HG03159 (cell line): ENCODE results near the gene DAZAP2.
"Not testable (repeated sequence)": the region's sequence is repeated elsewhere in the genome, so short reads cannot be mapped to it uniquely, and the experiment has no call there.

Experiments
- ATAC-seq: cut with Tn5 transposase; IDR thresholded peaks from one replicate; pipeline ENCODE4 v1.9.1; 2021; ENCODE audit warnings: mild to moderate bottlenecking, moderate library complexity; ENCODE audit not compliant: unreplicated experiment

The DAZAP2 gene

DNA sequence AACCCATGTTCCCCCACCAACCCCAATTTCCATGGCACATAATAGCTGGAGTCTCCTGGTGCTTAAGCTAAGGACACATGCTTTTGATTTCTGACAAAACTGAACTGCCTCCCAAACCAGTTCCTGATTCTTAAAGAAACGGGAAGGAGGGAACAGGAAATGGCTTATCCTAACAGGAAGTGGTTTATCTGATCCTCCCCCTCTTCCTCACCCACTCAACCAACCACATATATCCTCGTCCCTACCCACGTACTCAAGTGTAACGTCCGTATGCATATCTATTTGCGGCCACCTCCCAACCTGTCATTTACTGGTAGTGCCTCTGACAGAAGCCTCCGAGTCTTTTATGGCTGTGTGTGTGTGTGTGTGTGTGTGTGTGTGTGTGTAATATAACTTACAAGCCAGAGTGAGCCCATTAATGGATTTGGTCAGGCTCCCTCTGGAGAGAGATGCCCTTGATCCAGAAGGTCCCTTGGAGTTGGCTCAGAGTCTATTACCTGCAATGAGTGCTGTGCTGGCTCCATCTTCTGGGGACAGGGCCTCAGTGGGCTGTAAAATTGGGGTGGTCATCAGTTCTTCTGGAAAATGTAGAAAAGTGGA lies 7.7 kb downstream of the DAZAP2 start:
- ATAC-seq: no peak

DNA sequence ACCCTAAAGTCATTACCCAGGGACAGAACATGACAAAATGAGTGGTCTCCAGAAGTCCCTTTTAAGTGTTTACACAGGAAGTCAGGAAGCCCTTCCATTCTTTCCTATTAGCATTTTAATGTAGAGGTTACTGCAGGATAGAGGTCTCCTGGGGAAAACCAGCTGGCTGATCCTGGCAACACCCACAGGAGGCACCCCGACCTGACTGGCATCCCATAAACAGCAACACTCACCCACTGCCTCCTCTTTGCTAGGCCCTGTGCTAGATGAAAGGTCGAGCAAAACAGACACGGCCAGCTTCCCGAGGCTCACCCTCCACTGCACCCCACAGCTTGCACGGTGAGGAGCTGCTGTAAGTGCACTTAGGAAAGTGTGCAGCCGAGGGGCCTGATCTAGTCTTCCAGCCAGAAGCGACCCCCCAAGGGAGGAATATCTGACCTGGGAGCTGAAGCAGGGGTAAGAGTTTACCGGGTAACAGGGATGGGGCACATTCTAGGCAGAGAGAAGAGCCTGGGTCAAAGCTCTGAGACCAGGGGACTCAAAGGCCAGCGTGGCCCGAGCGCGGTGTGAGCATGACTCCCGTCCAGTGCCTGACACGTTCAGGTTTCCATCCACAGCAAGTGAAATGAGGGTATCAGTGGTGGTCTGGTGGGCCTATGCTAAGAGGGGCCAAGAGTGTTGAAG lies 9.0 kb downstream of the DAZAP2 start:
- no peak for ATAC-seq

DNA sequence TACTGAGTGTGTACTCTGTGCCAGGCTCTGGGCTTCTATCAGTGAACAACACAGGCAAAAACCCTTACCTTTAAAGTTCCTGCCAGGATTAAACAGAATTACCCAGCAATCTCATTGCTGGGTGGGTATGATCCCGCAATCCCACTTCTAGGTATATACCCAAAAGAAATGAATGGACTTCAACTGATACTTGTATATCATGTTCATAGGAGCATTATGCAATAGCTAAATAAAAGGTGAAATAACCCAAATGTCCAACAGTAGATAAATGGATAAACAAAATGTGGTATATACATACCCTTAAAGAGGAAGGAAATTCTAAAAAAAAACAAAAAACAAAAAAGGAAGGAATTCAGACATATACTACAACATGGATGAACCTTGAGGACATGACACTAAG lies 14.7 kb downstream of the DAZAP2 start:
- ATAC-seq: no peak

- ATAC-seq: no peak
These were observed 15.9 kb downstream of the DAZAP2 start for GRCh38 chr12:51254536-51254935.

DNA sequence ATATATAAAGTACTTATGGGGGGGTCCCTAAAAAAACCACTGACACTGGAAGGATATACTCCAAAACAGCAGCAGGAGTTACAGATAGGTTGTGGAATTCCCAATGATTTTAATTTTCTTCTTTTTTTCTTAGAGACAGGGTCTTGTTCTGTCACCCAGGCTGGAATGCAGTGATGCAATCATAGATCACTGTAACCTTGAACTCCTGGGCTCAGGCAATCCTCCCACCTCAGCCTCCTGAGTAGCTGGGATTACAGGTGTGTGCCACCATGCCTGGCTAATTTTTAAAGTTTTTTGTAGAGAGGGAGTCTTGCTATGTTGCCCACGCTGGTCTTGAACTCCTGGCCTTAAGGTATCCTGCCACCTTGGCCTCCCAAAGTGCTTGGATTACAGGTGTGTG lies 21.0 kb downstream of the DAZAP2 start:
- not testable (repeated sequence) for ATAC-seq

DNA sequence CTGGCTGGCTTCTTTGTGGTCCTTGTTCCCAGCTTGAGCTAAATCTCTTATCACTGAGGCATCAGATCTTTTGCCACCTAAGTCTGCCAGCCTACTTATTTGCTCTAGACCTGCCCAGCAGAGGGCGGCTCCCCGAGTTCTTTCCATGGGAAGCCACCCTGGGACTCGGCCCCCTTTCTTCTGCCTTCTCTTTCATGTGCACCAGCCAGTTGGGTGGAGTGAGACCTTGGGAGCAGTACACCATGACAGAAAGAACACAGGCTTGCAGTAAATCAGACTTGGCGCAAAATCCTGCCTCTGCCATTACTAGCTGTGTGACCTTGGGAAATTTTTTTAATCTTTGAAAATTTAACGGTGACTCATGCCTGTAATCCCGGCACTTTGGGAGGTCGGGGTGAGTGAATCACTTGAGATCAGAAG lies 24.1 kb downstream of the DAZAP2 start:
- no peak for ATAC-seq

DNA sequence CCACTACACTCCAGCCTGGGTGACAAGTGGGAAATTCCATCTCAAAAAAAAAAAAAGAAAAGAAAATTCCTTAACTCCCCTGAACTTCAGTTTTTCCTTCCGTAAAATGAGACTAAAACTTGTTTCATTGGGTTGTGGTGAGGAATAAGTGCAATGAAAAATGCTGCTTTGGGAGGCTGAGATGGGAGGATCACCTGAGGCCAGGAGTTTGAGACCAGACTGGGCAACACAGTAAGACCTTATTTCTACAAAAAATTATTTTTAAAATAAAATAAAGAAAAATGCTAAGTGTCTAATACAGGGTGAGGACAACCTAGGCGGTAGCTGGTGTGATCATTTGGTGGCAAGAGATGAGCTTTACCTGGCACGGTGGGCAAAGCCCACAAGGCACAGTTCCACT lies 24.7 kb downstream of the DAZAP2 start:
- no peak for ATAC-seq

- no peak for ATAC-seq
These were observed 25.7 kb downstream of the DAZAP2 start for GRCh38 chr12:51264297-51264696.

GRCh38 chr12:51265024-51265423 lies 26.4 kb downstream of the DAZAP2 start:
- no peak for ATAC-seq

- ATAC-seq: peak; percentile 28
These were observed 30.8 kb downstream of the DAZAP2 start for GRCh38 chr12:51269174-51270066.

DNA sequence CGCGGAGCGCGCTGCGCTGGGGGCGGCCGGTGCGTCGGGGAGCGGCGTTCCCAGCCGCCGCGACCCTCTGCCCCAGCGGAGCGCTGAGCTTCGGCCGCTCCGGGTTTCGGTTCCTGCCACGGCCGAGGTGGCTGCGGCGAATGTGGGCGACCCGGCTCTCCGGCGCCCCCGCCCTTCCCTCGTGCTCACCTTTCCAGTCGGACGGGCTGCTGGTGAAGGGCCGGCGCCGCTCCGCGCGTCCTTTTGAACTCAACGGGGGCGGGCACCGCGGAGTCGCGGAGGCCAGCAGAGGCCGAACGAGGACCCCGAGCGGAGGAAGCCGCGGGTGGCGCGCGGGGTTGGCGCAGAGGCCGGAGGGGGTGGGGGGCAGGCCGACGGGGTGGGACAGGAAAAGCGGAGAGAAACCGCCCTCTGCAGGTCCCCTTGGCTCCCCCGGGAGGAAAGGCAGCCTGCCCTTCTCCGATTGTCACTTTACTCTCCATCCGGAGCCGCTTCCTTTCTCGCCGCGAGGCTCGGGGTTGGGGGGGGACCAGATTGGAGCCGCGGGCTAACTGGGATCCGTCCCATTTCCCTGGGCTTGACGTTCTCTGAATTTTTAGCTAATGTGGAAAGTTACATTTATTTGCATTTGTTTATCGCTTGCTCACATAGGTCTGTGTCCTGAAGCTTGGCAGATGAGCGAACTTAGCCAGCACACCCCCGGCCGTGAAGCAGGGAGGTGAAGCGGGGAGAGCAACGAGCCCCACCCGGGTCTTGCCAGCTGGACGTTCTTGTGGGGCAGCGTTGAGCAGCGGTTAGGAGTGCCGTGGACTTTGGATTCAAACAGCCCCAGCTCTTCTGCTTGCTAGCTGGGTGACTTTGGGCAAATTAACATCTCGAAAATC lies 31.7 kb downstream of the DAZAP2 start, which contains the start of gene SMAGP:
Gene SMAGP, minus strand, starts transcription at position 349 of the 884 bp plus-strand sequence. CDS start 1,137 bp downstream, outside the sequence.
- peak; percentile 65 for ATAC-seq

GRCh38 chr12:51270951-51271518 lies 32.4 kb downstream of the DAZAP2 start:
- ATAC-seq: no peak

DNA sequence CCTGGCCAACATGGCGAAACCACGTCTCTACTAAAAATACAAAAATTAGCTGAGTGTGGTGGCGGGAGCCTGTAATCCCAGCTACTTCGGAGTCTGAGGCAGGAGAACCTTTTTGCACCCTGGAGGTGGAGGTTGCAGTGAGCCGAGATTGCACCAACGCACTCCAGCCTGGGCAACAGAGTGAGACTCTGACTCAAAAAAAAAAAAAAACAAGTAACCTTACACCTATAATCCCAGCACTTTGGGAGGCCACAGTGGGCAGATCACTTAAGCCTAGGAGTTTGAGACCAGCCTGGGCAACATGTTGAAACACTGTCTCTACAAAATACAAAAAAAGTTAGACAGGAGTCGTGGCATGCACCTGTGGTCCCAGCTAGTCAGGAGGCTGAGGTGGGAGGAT lies 34.2 kb downstream of the DAZAP2 start:
- ATAC-seq: not testable (repeated sequence)

DNA sequence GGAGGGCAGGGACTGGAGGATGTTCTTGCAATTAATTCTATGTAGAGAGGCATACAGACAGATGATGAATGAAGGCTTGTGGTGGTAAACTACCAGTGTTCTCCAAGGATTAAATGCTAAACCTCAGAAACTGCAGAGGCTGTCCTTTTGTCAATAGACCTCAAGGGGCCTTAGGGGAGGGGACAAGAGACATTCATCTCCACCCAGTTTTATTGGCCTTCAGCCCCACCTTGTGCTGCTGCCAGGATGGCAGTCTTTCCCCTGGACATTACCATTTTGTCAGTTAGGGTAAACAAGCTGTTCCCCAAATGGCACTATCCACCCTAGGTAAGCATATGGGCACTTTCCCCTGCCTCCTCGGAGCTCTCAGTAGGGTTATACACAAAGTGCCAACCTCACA lies 36.5 kb downstream of the DAZAP2 start:
- no peak for ATAC-seq

- ATAC-seq: no peak
These were observed 42.7 kb downstream of the DAZAP2 start for GRCh38 chr12:51281202-51281924.

GRCh38 chr12:51285843-51286242 lies 47.2 kb downstream of the DAZAP2 start:
- ATAC-seq: no peak

DNA sequence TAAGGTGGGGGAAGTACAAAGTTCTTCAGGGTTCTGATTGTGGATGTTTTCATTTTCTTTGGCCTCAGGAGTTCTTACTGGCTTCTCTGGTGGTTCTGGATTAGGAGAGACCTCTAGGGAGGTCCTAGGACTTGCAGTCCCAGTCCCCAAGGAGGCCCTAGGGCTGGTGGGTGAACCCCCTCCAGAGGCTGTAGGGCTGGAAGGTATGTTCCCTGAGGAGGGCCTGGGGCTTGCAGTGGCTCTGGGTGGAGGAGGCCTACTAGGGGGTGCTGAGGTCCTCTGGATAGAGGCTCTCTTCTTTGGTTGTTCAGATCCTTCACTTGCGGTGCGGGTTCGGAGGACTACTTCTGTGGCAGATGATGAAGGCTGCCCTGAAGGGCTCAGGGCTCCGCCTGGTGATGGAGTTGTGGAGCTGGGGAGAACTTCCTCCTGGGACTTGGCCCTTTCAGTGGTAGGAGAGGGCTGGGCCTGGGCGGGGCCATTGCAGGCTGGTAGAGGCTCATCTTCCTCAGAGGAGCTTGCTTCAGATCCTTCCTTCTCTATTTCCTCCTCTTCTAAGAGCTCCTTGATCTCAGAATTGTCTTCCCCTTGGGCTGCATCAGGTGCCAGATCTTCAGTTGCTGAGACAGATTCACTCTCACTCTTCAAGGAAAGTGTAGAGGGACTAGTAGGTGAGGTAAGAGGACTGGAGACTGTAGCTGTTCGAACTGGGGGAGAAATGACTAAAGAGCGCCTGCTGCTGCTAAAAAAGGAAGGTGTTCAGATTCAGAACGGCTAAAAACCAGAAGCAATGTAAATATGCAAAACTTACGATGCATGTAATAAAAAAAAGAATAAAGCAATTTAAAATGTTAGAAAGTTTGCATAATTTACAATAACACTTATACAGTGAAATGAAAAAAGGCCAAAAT lies 53.2 kb downstream of the DAZAP2 start:
- ATAC-seq: not testable (repeated sequence)
